GM12892 (cell line): Measurements from ENCODE around the gene CORO2A.

ENCODE experiments used
- POLR2AphosphoS5 ChIP-seq: IDR thresholded peaks from 2 replicates; pipeline ENCODE4 v1.6.1; 2011; ENCODE audit warnings: low read depth, low read length, control low read depth
- TAF1 ChIP-seq: IDR thresholded peaks from 2 replicates; pipeline ENCODE4 v1.6.1; 2011; ENCODE audit warnings: low read depth, mild to moderate bottlenecking, control low read depth, low read length, borderline replicate concordance

- TF ChIP-seq POLR2AphosphoS5 (no peak), TAF1 (no peak)
Observed at GRCh38 chr9:98161851-98162250, 30.6 kb downstream of the CORO2A start.
